MM.1S (cell line): ENCODE measurements around the gene LIPG.
A peak's percentile ranks its signal among the peaks of the same experiment; 100 is the strongest.
"Not testable (repeated sequence)": the region's sequence is repeated elsewhere in the genome, so short reads cannot be mapped to it uniquely, and the experiment has no call there.

Experiments
- DNase-seq: peaks from one replicate; pipeline ENCODE4 v3.0.0-alpha.2; 2015
- H2AFZ ChIP-seq: fragments of 300-600 bp; sonication (generic); 2 replicates; pipeline ENCODE4 v1.6.0; 2016; ENCODE audit warnings: antibody characterized with exemption, low read length
- H3F3A ChIP-seq: fragments of 300-600 bp; sonication (generic); 2 replicates; pipeline ENCODE4 v1.6.1; 2016; ENCODE audit warnings: mild to moderate bottlenecking, antibody characterized with exemption, low read length, moderate library complexity, mixed read lengths; ENCODE audit not compliant: insufficient read depth
- H3K27ac ChIP-seq: fragments of 300-600 bp; sonication (generic); 2 replicates; pipeline ENCODE4 v1.5.1; 2016; ENCODE audit warnings: mild to moderate bottlenecking, low read length
- H3K27me3 ChIP-seq: fragments of 300-600 bp; sonication (generic); replicated peaks from 2 replicates; pipeline ENCODE4 v1.6.0; 2016; ENCODE audit warnings: low read length; ENCODE audit not compliant: insufficient read depth
- H3K36me3 ChIP-seq: fragments of 300-600 bp; sonication (generic); replicated peaks from 2 replicates; pipeline ENCODE4 v1.6.1; 2016; ENCODE audit warnings: mild to moderate bottlenecking, low read length, mixed read lengths; ENCODE audit not compliant: insufficient read depth
- H3K4me1 ChIP-seq: fragments of 300-600 bp; sonication (generic); 2 replicates; pipeline ENCODE4 v1.6.1; 2016; ENCODE audit warnings: low read length, mixed read lengths
- H3K4me2 ChIP-seq: fragments of 300-600 bp; sonication (generic); 2 replicates; pipeline ENCODE4 v1.6.0; 2016; ENCODE audit warnings: low read depth, low read length
- H3K4me3 ChIP-seq: fragments of 300-600 bp; sonication (generic); 2 replicates; pipeline ENCODE4 v1.5.1; 2016; ENCODE audit warnings: low read length, mixed read lengths
- H3K79me2 ChIP-seq: fragments of 300-600 bp; sonication (generic); 2 replicates; pipeline ENCODE4 v1.6.1; 2016; ENCODE audit warnings: mixed run types, low read length, mixed read lengths
- H3K9ac ChIP-seq: fragments of 300-600 bp; sonication (generic); 2 replicates; pipeline ENCODE4 v1.6.1; 2016; ENCODE audit warnings: low read length, mixed read lengths
- H3K9me2 ChIP-seq: fragments of 300-600 bp; sonication (generic); replicated peaks from 2 replicates; pipeline ENCODE4 v1.6.1; 2016; ENCODE audit warnings: mild to moderate bottlenecking, low read length, mixed read lengths; ENCODE audit not compliant: insufficient read depth
- H3K9me3 ChIP-seq: fragments of 300-600 bp; sonication (generic); replicated peaks from 2 replicates; pipeline ENCODE4 v1.6.1; 2016; ENCODE audit warnings: mild to moderate bottlenecking, low read length, mixed read lengths; ENCODE audit not compliant: insufficient read depth
- H4K20me1 ChIP-seq: fragments of 300-600 bp; sonication (generic); 2 replicates; pipeline ENCODE4 v1.6.1; 2016; ENCODE audit warnings: mild to moderate bottlenecking, low read length, moderate library complexity, mixed read lengths; ENCODE audit not compliant: insufficient read depth
- EZH2 ChIP-seq: fragments of 300-600 bp; sonication (generic); optimal IDR thresholded peaks from 2 replicates; pipeline ENCODE3; 2017; ENCODE audit warnings: low read depth, mild to moderate bottlenecking, antibody characterized with exemption, low read length, mixed read lengths
- EZH2phosphoT487 ChIP-seq: fragments of 300-600 bp; sonication (generic); IDR thresholded peaks from 2 replicates; pipeline ENCODE4 v1.6.1; 2018; ENCODE audit warnings: antibody characterized with exemption, low read length
- TF ChIP-seq, protein P1 (sequence below): fragments of 300-600 bp; sonication (generic); IDR thresholded peaks from 2 replicates; pipeline ENCODE4 v1.5.1; 2016; ENCODE audit warnings: antibody characterized with exemption, low read length, mixed read lengths

Gene LIPG

GRCh38 chr18:49561289-49562193 lies at the start of gene LIPG:
Gene LIPG (plus strand): TSS chr18:49562057. CDS start chr18:49562309, 252 bp downstream.
- peak; percentile 69 for DNase-seq
- Histone ChIP-seq H3K27me3 (peaks cover 26% of the 10 kb centered on the region), H4K20me1 (no peaks in the 10 kb centered on the region), H3K4me1 (peaks cover 13% of the 10 kb centered on the region), H3K9me3 (no peaks in the 10 kb centered on the region), H3K79me2 (no peaks in the 10 kb centered on the region), H3K27ac (no peak within 1 kb of the TSS), H3K36me3 (no peaks in the 10 kb centered on the region), H3K9me2 (no peaks in the 10 kb centered on the region), H3K4me3 (peak within 1 kb of the TSS; percentile 36; the same call in 1 of the 2 replicates), H3K9ac (no peak within 1 kb of the TSS), H2AFZ (peak within 1 kb of the TSS; percentile 42; the same call in 1 of the 2 replicates), H3F3A (no peaks in the 10 kb centered on the region), H3K4me2 (peak within 1 kb of the TSS; percentile 74)
- TF ChIP-seq EZH2 (no peak), EZH2phosphoT487 (no peak)
- TF ChIP-seq, protein P1, sequence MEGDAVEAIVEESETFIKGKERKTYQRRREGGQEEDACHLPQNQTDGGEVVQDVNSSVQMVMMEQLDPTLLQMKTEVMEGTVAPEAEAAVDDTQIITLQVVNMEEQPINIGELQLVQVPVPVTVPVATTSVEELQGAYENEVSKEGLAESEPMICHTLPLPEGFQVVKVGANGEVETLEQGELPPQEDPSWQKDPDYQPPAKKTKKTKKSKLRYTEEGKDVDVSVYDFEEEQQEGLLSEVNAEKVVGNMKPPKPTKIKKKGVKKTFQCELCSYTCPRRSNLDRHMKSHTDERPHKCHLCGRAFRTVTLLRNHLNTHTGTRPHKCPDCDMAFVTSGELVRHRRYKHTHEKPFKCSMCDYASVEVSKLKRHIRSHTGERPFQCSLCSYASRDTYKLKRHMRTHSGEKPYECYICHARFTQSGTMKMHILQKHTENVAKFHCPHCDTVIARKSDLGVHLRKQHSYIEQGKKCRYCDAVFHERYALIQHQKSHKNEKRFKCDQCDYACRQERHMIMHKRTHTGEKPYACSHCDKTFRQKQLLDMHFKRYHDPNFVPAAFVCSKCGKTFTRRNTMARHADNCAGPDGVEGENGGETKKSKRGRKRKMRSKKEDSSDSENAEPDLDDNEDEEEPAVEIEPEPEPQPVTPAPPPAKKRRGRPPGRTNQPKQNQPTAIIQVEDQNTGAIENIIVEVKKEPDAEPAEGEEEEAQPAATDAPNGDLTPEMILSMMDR, result no peak

DNA sequence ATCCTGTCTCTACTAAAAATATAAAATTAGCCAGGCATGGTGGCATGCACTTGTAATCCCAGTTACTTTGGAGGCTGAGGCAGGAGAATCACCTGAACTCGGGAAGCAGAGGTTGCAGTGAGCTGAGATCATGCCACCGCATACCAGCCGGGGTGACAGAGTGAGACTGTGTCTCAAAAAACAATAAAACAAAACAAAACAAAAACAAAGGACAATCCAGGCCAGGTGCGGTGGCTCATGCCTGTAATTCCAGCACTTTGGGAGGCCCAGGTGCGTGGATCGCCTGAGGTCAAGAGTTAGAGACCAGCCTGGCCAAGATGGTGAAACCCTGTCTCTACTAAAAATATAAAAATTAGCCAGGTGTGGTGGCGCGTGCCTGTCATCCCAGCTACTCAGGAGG lies 49.0 kb upstream of the LIPG start:
- not testable (repeated sequence) for H3K36me3 ChIP-seq, H3K4me1 ChIP-seq, H3K27me3 ChIP-seq, H4K20me1 ChIP-seq, H3K4me2 ChIP-seq, H3K9me2 ChIP-seq, H2AFZ ChIP-seq, DNase-seq, H3F3A ChIP-seq, H3K27ac ChIP-seq, H3K79me2 ChIP-seq, H3K9ac ChIP-seq, H3K9me3 ChIP-seq, H3K4me3 ChIP-seq

DNA sequence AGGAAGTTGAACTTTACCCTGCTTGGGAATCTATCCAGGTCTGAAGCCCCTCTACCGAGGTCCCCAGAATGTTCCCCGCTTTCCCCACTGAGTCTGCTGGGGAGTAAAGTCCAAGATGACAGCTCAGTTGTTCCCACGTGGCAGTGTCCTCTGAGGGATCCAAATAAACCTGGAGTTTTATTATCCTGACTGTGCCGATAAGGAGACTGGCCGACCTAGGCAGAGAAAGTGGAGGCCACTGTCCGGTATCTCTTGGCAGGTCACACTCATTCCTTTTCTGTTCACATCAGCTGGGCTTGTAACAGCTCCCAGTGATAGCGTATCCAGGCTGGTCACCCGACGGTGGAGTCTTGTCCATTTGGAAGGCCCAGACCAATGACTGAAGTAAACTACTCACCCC lies 47.3 kb upstream of the LIPG start:
- Histone ChIP-seq H3K36me3 (no peaks in the 10 kb centered on the region), H4K20me1 (no peaks in the 10 kb centered on the region), H3K4me2 (no peak overlapping the region), H3K4me3 (no peak overlapping the region), H3K27ac (no peak overlapping the region), H3K9me3 (no peaks in the 10 kb centered on the region), H2AFZ (no peak overlapping the region), H3K79me2 (no peaks in the 10 kb centered on the region), H3F3A (no peaks in the 10 kb centered on the region), H3K4me1 (no peaks in the 10 kb centered on the region), H3K9ac (no peak overlapping the region), H3K27me3 (no peaks in the 10 kb centered on the region), H3K9me2 (no peaks in the 10 kb centered on the region)
- no peak for DNase-seq
- TF ChIP-seq EZH2phosphoT487, result no peak
- no peak for TF ChIP-seq EZH2
- TF ChIP-seq, protein P1, result no peak

DNA sequence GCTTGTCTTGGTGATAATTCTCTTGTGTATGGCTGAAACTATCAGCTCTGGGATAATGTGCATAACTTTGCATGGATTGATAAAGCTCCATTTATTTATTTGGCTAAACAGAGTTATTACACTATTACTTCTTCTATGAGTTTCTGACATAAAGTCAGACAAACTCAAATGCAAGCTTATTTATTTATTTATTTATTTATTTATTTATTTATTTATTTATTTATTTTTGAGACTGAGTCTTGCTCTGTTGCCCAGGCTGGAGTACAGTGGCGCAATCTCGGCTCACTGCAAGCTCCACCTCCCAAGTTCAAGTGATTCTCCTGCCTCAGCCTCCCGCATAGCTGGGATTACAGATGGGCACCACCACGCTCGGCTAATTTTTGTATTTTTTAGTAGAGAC lies 46.9 kb upstream of the LIPG start:
- H3K4me3 ChIP-seq, H3K4me2 ChIP-seq: not testable (repeated sequence)

More for the DNA sequence above, 46.9 kb upstream of the LIPG start:
- not testable (repeated sequence) for H3K9me3 ChIP-seq, H3K27ac ChIP-seq, H3F3A ChIP-seq, H3K9ac ChIP-seq, H3K79me2 ChIP-seq, DNase-seq, H4K20me1 ChIP-seq, H3K27me3 ChIP-seq, H3K4me1 ChIP-seq, H3K9me2 ChIP-seq, H3K36me3 ChIP-seq, H2AFZ ChIP-seq
